T-helper 22 cell (primary cell): Measurements from ENCODE around the gene CAVIN3.

Source experiments
- DNase-seq: peaks from one replicate; pipeline ENCODE4 v3.0.0-alpha.2; 2020; ENCODE audit warnings: low read depth

Gene CAVIN3

DNA sequence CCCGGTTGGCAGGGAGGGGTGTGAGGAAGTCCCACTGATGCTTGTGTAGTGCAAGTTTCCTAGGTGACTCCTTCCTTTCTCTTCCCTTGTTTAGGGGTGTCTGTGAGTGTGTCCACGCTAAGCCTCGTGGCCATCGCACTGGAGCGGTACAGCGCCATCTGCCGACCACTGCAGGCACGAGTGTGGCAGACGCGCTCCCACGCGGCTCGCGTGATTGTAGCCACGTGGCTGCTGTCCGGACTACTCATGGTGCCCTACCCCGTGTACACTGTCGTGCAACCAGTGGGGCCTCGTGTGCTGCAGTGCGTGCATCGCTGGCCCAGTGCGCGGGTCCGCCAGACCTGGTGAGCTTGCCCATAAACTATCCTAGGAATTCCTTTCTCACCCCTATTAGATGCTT is 50.3 kb downstream of the CAVIN3 start:
- DNase-seq = no peak
